HL-60 (cell line): Measurements from ENCODE around the gene CYSTM1.

Experiments used
- DNase-seq, 2 experiments: peaks; one replicate each; pipeline ENCODE4 v3.0.0-alpha.2; 2010 to 2020; ENCODE audit warnings: low read depth in 1 of 2, low spot score in 1 of 2
- H3K27ac ChIP-seq: fragments of 250-450 bp; sonication (Bioruptor Pico); replicated peaks from 2 replicates; pipeline ENCODE4 v1.5.1; 2020; ENCODE audit warnings: mild to moderate bottlenecking, moderate library complexity
- H3K27me3 ChIP-seq: fragments of 250-450 bp; sonication (Bioruptor Pico); 2 replicates; pipeline ENCODE4 v1.5.1; 2021; ENCODE audit warnings: mild to moderate bottlenecking, moderate library complexity; ENCODE audit not compliant: insufficient read depth, poor library complexity, severe bottlenecking
- H3K4me3 ChIP-seq: replicated peaks from 2 replicates; pipeline ENCODE4 v1.5.1; 2011; ENCODE audit warnings: mild to moderate bottlenecking, control low read depth, low read length; ENCODE audit not compliant: insufficient read depth
- GABPA ChIP-seq: IDR thresholded peaks from 2 replicates; pipeline ENCODE4 v1.6.1; 2012; ENCODE audit warnings: low read depth
- POLR2AphosphoS5 ChIP-seq: IDR thresholded peaks from 2 replicates; pipeline ENCODE4 v1.6.1; 2012; ENCODE audit warnings: low read depth
- SPI1 ChIP-seq: IDR thresholded peaks from 2 replicates; pipeline ENCODE4 v1.6.1; 2012; ENCODE audit warnings: low read depth, mild to moderate bottlenecking, borderline replicate concordance
- TF ChIP-seq, protein P1 (sequence below): IDR thresholded peaks from 2 replicates; pipeline ENCODE4 v1.6.1; 2012; ENCODE audit warnings: low read depth; ENCODE audit not compliant: insufficient replicate concordance
- TF ChIP-seq, protein P2 (sequence below): IDR thresholded peaks from one replicate; pipeline ENCODE4 v1.5.1; 2011; ENCODE audit warnings: low read length, control low read depth, inconsistent platforms; ENCODE audit not compliant: insufficient read depth

The CYSTM1 gene

DNA sequence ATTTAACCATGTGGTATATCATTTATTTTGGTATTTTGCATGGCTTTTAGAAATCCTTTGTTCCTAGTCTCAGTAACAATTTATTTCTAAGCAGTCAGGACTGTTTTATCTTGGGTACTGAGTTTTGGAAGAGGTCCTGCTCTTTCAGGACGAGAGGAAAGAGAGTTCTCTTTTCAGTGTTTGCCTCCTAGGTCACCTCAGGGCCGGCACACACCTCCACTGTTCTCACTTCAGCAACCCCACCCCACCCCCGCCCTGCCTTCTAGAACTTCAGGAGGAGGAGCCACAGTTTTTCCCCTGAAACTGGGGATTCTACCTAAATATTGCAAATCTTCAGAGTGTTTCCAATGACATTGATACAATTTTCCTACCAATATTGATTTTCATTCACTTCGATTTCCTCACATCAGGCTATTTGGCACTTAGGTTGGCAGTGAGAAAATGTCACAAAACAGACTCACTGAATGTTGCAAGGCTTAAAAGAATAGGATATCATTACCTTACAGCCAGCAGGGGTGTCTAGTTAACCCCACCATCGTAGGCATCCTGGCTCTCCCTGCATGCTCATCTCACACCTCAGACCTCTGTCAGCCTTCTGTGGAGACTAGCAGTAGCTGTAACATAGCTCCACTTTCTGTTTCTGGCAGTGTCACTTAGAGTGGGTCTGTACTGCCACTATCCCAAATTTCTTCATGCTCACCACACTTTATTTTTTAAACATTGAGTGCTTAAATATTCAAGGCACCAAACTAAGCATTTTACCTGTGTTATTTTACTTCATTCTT lies 43.8 kb upstream of the CYSTM1 start:
- Histone ChIP-seq H3K27me3 (no peaks in the 10 kb centered on the region), H3K27ac (no peak overlapping the region), H3K4me3 (no peak overlapping the region)
- TF ChIP-seq, protein P1, sequence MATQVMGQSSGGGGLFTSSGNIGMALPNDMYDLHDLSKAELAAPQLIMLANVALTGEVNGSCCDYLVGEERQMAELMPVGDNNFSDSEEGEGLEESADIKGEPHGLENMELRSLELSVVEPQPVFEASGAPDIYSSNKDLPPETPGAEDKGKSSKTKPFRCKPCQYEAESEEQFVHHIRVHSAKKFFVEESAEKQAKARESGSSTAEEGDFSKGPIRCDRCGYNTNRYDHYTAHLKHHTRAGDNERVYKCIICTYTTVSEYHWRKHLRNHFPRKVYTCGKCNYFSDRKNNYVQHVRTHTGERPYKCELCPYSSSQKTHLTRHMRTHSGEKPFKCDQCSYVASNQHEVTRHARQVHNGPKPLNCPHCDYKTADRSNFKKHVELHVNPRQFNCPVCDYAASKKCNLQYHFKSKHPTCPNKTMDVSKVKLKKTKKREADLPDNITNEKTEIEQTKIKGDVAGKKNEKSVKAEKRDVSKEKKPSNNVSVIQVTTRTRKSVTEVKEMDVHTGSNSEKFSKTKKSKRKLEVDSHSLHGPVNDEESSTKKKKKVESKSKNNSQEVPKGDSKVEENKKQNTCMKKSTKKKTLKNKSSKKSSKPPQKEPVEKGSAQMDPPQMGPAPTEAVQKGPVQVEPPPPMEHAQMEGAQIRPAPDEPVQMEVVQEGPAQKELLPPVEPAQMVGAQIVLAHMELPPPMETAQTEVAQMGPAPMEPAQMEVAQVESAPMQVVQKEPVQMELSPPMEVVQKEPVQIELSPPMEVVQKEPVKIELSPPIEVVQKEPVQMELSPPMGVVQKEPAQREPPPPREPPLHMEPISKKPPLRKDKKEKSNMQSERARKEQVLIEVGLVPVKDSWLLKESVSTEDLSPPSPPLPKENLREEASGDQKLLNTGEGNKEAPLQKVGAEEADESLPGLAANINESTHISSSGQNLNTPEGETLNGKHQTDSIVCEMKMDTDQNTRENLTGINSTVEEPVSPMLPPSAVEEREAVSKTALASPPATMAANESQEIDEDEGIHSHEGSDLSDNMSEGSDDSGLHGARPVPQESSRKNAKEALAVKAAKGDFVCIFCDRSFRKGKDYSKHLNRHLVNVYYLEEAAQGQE = no peak
- DNase-seq = no peak

DNA sequence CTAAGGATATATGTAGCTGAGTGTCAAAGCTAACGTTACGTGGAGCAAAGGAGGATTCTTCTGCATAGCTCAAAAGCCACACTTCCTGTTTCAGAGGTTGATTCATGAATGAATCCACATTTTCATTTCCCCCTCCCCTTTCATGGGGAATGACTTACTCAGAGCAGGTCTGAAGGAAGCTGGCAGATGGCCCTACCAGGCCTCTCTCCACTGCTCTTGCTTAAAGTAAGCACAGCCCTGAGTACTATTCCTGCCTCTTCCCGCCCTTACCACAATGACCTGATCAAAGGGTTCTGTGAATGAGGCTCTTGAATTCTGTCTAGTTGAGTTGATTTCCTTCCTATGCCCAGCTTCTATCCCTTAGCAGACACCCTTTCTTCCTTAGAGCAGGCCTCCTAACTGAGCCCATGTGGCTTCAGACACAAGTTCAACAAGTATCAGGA lies 43.0 kb upstream of the CYSTM1 start:
- TF ChIP-seq, protein P1 = no peak
- TF ChIP-seq, protein P2, sequence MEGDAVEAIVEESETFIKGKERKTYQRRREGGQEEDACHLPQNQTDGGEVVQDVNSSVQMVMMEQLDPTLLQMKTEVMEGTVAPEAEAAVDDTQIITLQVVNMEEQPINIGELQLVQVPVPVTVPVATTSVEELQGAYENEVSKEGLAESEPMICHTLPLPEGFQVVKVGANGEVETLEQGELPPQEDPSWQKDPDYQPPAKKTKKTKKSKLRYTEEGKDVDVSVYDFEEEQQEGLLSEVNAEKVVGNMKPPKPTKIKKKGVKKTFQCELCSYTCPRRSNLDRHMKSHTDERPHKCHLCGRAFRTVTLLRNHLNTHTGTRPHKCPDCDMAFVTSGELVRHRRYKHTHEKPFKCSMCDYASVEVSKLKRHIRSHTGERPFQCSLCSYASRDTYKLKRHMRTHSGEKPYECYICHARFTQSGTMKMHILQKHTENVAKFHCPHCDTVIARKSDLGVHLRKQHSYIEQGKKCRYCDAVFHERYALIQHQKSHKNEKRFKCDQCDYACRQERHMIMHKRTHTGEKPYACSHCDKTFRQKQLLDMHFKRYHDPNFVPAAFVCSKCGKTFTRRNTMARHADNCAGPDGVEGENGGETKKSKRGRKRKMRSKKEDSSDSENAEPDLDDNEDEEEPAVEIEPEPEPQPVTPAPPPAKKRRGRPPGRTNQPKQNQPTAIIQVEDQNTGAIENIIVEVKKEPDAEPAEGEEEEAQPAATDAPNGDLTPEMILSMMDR = no peak
- TF ChIP-seq POLR2AphosphoS5 (no peak), GABPA (no peak), SPI1 (peak; percentile 73; the same call in 1 of the 2 replicates)
- Histone ChIP-seq H3K27me3 (no peaks in the 10 kb centered on the region), H3K4me3 (no peak overlapping the region), H3K27ac (no peak overlapping the region)
- peak in 1 of 2 experiments; percentile 12 for DNase-seq

DNA sequence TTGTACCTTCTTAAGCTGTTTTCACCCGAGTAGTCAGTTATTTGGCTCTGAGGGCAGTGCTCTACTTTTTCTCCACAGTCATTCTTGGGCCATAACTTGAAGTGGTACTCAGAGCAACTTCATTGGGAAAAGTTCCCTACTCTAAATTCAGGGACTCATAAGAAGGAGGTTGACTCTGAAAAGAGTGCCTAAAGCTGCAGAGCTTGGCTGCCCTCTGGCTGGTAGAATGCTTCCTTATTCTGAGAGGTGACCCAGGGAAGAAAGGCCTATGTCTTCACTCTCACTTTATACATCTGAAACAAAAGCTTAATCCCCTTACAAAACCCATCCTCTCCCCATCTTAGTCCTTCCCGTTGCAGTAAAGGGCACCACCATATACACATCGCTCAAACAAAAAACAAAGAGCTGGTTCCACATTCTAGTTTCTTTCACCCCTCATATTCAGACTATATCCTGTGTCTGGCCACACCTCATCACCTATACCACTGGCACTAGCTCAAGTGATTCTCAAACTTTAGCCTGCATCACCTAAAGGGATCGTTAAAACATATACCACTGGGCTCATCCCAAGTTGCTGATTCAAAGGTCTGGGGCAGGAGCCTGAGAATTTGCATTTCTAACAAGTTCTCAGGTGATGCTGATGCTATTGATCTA lies 41.3 kb upstream of the CYSTM1 start:
- Histone ChIP-seq H3K27me3 (no peaks in the 10 kb centered on the region), H3K27ac (no peak overlapping the region)
- TF ChIP-seq, protein P1 = no peak
- TF ChIP-seq SPI1 (no peak), GABPA (no peak), POLR2AphosphoS5 (no peak)
- TF ChIP-seq, protein P2 = no peak

More for the DNA sequence above, 41.3 kb upstream of the CYSTM1 start:
- H3K4me3 ChIP-seq = no peak overlapping the region
- DNase-seq = no peak
